K562 (cell line): ENCODE data around the gene NPM1. TPM values are rescaled to one million over a fixed set of nuclear protein-coding genes. Genes with fewer than 3 reads are reported as not detected.

Experiments used
- ATAC-seq: fragments of 200-7000 bp; cut with Tn5 transposase; 3 replicates; pipeline ENCODE4 v1.9.1; 2020; ENCODE audit warnings: moderate library complexity
- BruUV-seq: library from RNA; stranded (reverse); fragments of 400-500 nt; replicated peaks from 2 replicates; lab custom pipeline; 2021; lab: Mats Ljungman, UMichigan
- CTCF ChIA-PET: fragments of 300-600 bp; formaldehyde crosslinking; extraction: SDS; loops from one replicate; lab custom pipeline; 2021; ENCODE audit warnings: low intra/inter-chr PET ratio; lab: Yijun Ruan, JAX
- POLR2A ChIA-PET: fragments of 300-600, 350-650 bp; sonication (Branson Sonifier 250); formaldehyde crosslinking; extraction: SDS; loops from one replicate; lab custom pipeline; 2021; ENCODE audit warnings: antibody characterized with exemption, inconsistent platforms; lab: Yijun Ruan, JAX
- DNase-seq, 4 experiments: peaks; one replicate each; pipeline versions ENCODE4 v3.0.0 to v3.0.0-alpha.2; 2011 to 2018; ENCODE audit warnings: low spot score in 3 of 4, mixed read lengths in 3 of 4; ENCODE audit errors: extremely low read depth in 1 of 4
- FAIRE-seq: peaks from 2 replicates; lab custom pipeline; 2011; peaks lifted over from hg19 to GRCh38; lab: Jason Lieb, UNC
- H2AFZ ChIP-seq: 2 replicates; pipeline ENCODE4 v1.6.0; 2011; ENCODE audit warnings: low read depth, low read length, control low read depth, inconsistent platforms
- H3K27ac ChIP-seq: fragments of 200-600 bp; 3 replicates; pipeline ENCODE4 v1.8.0; 2011; ENCODE audit warnings: low read depth, mild to moderate bottlenecking, control low read depth, inconsistent platforms, low read length, moderate library complexity, mixed read lengths; ENCODE audit errors: extremely low read depth
- H3K27me3 ChIP-seq, 2 experiments: fragments of 300-600 bp in 1 of 2; 2 replicates in 1 of 2; 3 replicates in 1 of 2; pipeline versions ENCODE4 v1.6.0 to v1.8.0; 2011; ENCODE audit warnings: inconsistent platforms in 2 of 2, low read length in 2 of 2, mild to moderate bottlenecking in 1 of 2, mixed read lengths in 1 of 2, moderate library complexity in 1 of 2; ENCODE audit not compliant: control insufficient read depth in 2 of 2, insufficient read depth in 2 of 2
- H3K36me3 ChIP-seq: fragments of 300-600 bp; 3 replicates; pipeline ENCODE4 v1.8.0; 2011; ENCODE audit warnings: mild to moderate bottlenecking, low read length, inconsistent platforms; ENCODE audit not compliant: control insufficient read depth, insufficient read depth
- H3K4me1 ChIP-seq, 2 experiments: fragments of 200-600 bp in 1 of 2; replicated peaks in 1 of 2; 2 replicates in 1 of 2; 3 replicates in 1 of 2; pipeline versions ENCODE4 v1.5.1 to v1.8.0; 2011; ENCODE audit warnings: inconsistent platforms in 2 of 2, low read length in 2 of 2, mild to moderate bottlenecking in 1 of 2, mixed read lengths in 1 of 2, moderate library complexity in 1 of 2; ENCODE audit not compliant: control insufficient read depth in 2 of 2, insufficient read depth in 2 of 2
- H3K4me2 ChIP-seq: 2 replicates; pipeline ENCODE4 v1.6.1; 2011; ENCODE audit warnings: low read length, control low read depth, inconsistent platforms, mixed read lengths; ENCODE audit not compliant: insufficient read depth
- H3K4me3 ChIP-seq: fragments of 200-600 bp; sonication (generic), shearing (Covaris generic); 2 replicates; pipeline ENCODE4 v1.5.1; 2016; ENCODE audit warnings: control low read depth, inconsistent platforms
- H3K79me2 ChIP-seq: fragments of 200-600 bp; 3 replicates; pipeline ENCODE4 v1.8.0; 2011; ENCODE audit warnings: low read length, inconsistent platforms; ENCODE audit not compliant: control insufficient read depth, insufficient read depth
- H3K9ac ChIP-seq, 2 experiments: 2 replicates each; pipeline versions ENCODE4 v1.6.0 to v1.6.1; 2011; ENCODE audit warnings: low read depth in 2 of 2, low read length in 2 of 2, control low read depth in 1 of 2, inconsistent platforms in 1 of 2, mild to moderate bottlenecking in 1 of 2, mixed read lengths in 1 of 2; ENCODE audit not compliant: insufficient read depth in 1 of 2
- H3K9me1 ChIP-seq: one replicate; pipeline ENCODE4 v1.6.0; 2011; ENCODE audit warnings: inconsistent platforms, mild to moderate bottlenecking, low read length, moderate library complexity; ENCODE audit not compliant: control insufficient read depth, insufficient read depth
- H3K9me3 ChIP-seq: replicated peaks from 2 replicates; pipeline ENCODE4 v1.5.1; 2011; ENCODE audit warnings: low read depth, low read length, inconsistent platforms; ENCODE audit not compliant: control insufficient read depth, insufficient read depth
- H4K20me1 ChIP-seq: replicated peaks from 2 replicates; pipeline ENCODE4 v1.6.1; 2011; ENCODE audit warnings: low read length, inconsistent platforms, mixed read lengths; ENCODE audit not compliant: control insufficient read depth, insufficient read depth
- CEBPZ ChIP-seq: fragments of 150-350 bp; IDR thresholded peaks from 2 replicates; pipeline ENCODE4 v1.6.1; 2014; ENCODE audit warnings: low read depth, mild to moderate bottlenecking, low read length, borderline replicate concordance
- CREB1 ChIP-seq, 2 experiments: sonication (generic) in 1 of 2; formaldehyde crosslinking in 1 of 2; IDR thresholded peaks; 2 replicates each; pipeline versions ENCODE4 v1.6.1 to v1.8.0; 2012 to 2022; ENCODE audit warnings: inconsistent platforms in 1 of 2, mild to moderate bottlenecking in 1 of 2, missing genetic modification reagents in 1 of 2, moderate library complexity in 1 of 2
- CXXC5 ChIP-seq: fragments of 250-450 bp; sonication (Bioruptor Pico); IDR thresholded peaks from 2 replicates; pipeline ENCODE4 v1.8.0; 2022; ENCODE audit warnings: inconsistent platforms, mild to moderate bottlenecking, moderate library complexity
- HDAC1 ChIP-seq, 2 experiments: fragments of 450-650 bp; IDR thresholded peaks; 2 replicates each; pipeline ENCODE4 v1.6.1; 2016 to 2017; ENCODE audit warnings: inconsistent platforms in 1 of 2, mild to moderate bottlenecking in 1 of 2, moderate library complexity in 1 of 2
- JUN ChIP-seq, 2 experiments: sonication (generic) in 1 of 2; formaldehyde crosslinking in 1 of 2; IDR thresholded peaks; 2 replicates each; pipeline versions ENCODE4 v1.6.1 to v1.8.0; 2012 to 2022; ENCODE audit warnings: borderline replicate concordance in 2 of 2, mild to moderate bottlenecking in 2 of 2, improper control_type of control experiment in 1 of 2, low read depth in 1 of 2, low read length in 1 of 2, missing genetic modification reagents in 1 of 2
- NR3C1 ChIP-seq: sonication (generic); formaldehyde crosslinking; IDR thresholded peaks from 2 replicates; pipeline ENCODE4 v1.8.1; 2022; ENCODE audit warnings: missing genetic modification reagents
- PURB ChIP-seq: sonication (generic); formaldehyde crosslinking; IDR thresholded peaks from 2 replicates; pipeline ENCODE4 v1.9.0; 2021; ENCODE audit warnings: low read depth, mild to moderate bottlenecking, missing genetic modification reagents
- RB1 ChIP-seq: fragments of 450-650 bp; IDR thresholded peaks from 2 replicates; pipeline ENCODE4 v1.6.1; 2017; ENCODE audit warnings: low read depth, mild to moderate bottlenecking
- RBM25 ChIP-seq: fragments of 200-400 bp; formaldehyde crosslinking; IDR thresholded peaks from 2 replicates; pipeline ENCODE4 v1.6.1; 2018; ENCODE audit warnings: low read length, low read depth, moderate library complexity; ENCODE audit not compliant: severe bottlenecking
- TGIF2 ChIP-seq: sonication (generic); formaldehyde crosslinking; IDR thresholded peaks from 2 replicates; pipeline ENCODE4 v1.8.1; 2022; ENCODE audit warnings: mild to moderate bottlenecking, missing genetic modification reagents, moderate library complexity
- ZBTB43 ChIP-seq: sonication (generic); formaldehyde crosslinking; IDR thresholded peaks from 2 replicates; pipeline ENCODE4 v1.8.0; 2023; ENCODE audit warnings: mild to moderate bottlenecking, missing genetic modification reagents
- WGBS: fragments of 100-300 bp; shearing (Covaris generic); methylation state at CpG from one replicate; pipeline ENCODE4 v1.1.6; 2016; ENCODE audit warnings: low coverage, mixed read lengths; ENCODE audit not compliant: insufficient coverage; ENCODE audit errors: missing lambda C conversion rate; 5-methylcytosine and 5-hydroxymethylcytosine counted together
- in situ Hi-C: fragments of 300-500 bp; cut with MboI; formaldehyde crosslinking; loops from 4 replicates; pipeline ENCODE4 v1.15.0; 2018; ENCODE audit warnings: inconsistent platforms, mixed read lengths
- intact Hi-C: fragments of 100-400 bp; cut with micrococcal nuclease; formaldehyde crosslinking; loops from 2 replicates; pipeline ENCODE4 v1.14.2; 2022
- polyA plus RNA-seq, 8 experiments: library from polyadenylated mRNA; depleted of rRNA in 4 of 8; stranded (reverse) in 5 of 8; unstranded in 3 of 8; fragments of >200 nt; fragmentation: Nextera tagmentation in 2 of 8; fragmentation: Illumina TruSeq in 1 of 8; extraction: Ambion mirVana in 2 of 8; extraction: Trizol in 1 of 8; gene quantifications; 2 replicates each; pipeline versions ENCODE4 v1.2.1 to v1.2.3, GENCODE V29; 2011 to 2014; ENCODE audit warnings: inconsistent platforms in 1 of 8, missing spikeins in 1 of 8
- total RNA-seq, 7 experiments: library from RNA; depleted of rRNA in 6 of 7; stranded (reverse); fragments of >200 nt in 6 of 7; fragmentation: Illumina TruSeq in 2 of 7; extraction: Trizol in 2 of 7; gene quantifications; 2 replicates each; pipeline versions ENCODE4 v1.2.1 to v1.2.3, GENCODE V29; 2011 to 2021; ENCODE audit warnings: low replicate concordance in 1 of 7
- TF ChIP-seq, protein P1 (sequence below), 3 experiments: IDR thresholded peaks in 2 of 3; conservative IDR thresholded peaks in 1 of 3; 2 replicates each; pipeline ENCODE4 v1.5.1; 2011 to 2012; ENCODE audit warnings: low read length in 3 of 3, mild to moderate bottlenecking in 3 of 3, control low read depth in 2 of 3, improper control_type of control experiment in 1 of 3, inconsistent platforms in 1 of 3, low read depth in 1 of 3, mixed read lengths in 1 of 3, moderate library complexity in 1 of 3; ENCODE audit not compliant: insufficient read depth in 2 of 3

Gene NPM1
- total and polyA plus RNA-seq, 9 of the 15 experiments (the other 6 are each of a cell fraction or from before 2014, with no cell fraction given): 2,438 to 6,909 (median 5,639) TPM

DNA sequence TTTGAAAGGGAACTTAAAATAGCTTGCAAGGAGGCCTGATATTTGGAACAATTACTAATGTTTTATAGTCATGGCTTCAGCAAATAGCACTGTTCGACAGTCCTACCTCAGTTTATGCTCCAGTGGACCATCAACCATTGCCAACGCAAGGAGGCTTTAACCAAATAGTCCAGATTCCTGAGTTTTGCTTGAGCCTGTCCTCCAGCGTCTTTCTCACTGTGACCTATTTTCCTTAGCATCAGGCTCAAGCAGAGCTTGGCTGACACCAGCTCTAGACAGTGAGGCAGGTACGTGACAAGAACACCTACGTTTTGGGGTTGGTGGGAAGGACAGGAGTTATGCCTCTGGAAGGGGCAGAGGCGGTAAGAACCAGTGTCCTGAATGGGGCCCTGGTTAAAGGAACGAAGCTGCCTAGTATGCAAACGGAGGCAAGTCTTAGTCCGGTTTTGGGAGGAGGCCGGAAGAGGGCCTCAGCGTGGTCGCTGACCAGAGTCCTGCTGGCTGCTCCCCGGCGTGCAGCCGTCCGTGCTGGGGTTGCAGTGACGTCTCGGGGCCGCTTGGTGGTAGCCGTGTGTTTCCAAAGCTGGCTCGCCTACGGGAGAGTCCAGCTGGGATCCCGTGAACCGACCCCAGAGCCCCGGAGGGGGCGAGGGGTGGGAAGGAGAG is 30.8 kb downstream of the NPM1 start:
- ATAC-seq (peak; percentile 94), FAIRE-seq (peak; percentile 94)
- BruUV-seq: no TSS peak
- 0 out of 4 replicates have a peak, but pooled peaks of 1 of the 2 experiments have one; percentile 55 for TF ChIP-seq HDAC1 (IDR thresholded peaks at IDR 0.05)
- TF ChIP-seq JUN (IDR thresholded peaks at IDR 0.05; ENCODE audit: borderline replicate concordance, low read depth, low read length): peak; percentile 10; the same call in 1 of the 2 replicates
- no peak for TF ChIP-seq JUN (CRISPR knock-in tag; IDR thresholded peaks at IDR 0.05; ENCODE audit: borderline replicate concordance)
- TF ChIP-seq RBM25: no peak
- TF ChIP-seq CREB1 (IDR thresholded peaks at IDR 0.05): 0 out of 2 replicates have a peak, but pooled peaks have one; percentile 34
- peak; percentile 80 for TF ChIP-seq CREB1 (CRISPR knock-in tag; IDR thresholded peaks at IDR 0.05)
- no peak for TF ChIP-seq TGIF2 (CRISPR knock-in tag)
- TF ChIP-seq, protein P1, sequence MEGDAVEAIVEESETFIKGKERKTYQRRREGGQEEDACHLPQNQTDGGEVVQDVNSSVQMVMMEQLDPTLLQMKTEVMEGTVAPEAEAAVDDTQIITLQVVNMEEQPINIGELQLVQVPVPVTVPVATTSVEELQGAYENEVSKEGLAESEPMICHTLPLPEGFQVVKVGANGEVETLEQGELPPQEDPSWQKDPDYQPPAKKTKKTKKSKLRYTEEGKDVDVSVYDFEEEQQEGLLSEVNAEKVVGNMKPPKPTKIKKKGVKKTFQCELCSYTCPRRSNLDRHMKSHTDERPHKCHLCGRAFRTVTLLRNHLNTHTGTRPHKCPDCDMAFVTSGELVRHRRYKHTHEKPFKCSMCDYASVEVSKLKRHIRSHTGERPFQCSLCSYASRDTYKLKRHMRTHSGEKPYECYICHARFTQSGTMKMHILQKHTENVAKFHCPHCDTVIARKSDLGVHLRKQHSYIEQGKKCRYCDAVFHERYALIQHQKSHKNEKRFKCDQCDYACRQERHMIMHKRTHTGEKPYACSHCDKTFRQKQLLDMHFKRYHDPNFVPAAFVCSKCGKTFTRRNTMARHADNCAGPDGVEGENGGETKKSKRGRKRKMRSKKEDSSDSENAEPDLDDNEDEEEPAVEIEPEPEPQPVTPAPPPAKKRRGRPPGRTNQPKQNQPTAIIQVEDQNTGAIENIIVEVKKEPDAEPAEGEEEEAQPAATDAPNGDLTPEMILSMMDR (IDR thresholded peaks at IDR 0.05 in 2 of 3, conservative IDR thresholded peaks at IDR 0.05 in 1 of 3; ENCODE audit: insufficient read depth in 2 of 3, low read depth in 1 of 3, low read length in 3 of 3): peak; percentile 93 to 96 (median 95)
- no peak for TF ChIP-seq CEBPZ
- no peak for TF ChIP-seq PURB
- peak; percentile 65 for TF ChIP-seq RB1
- no peak for TF ChIP-seq NR3C1 (CRISPR knock-in tag)
- TF ChIP-seq ZBTB43 (CRISPR knock-in tag): no peak
- TF ChIP-seq CXXC5 (CRISPR knock-in tag): peak; percentile 46

More for the DNA sequence above, 30.8 kb downstream of the NPM1 start:
- peak; percentile 84 to 90 (median 86) for DNase-seq
- H4K20me1 ChIP-seq: 0 out of 2 replicates have a peak, but pooled peaks cover 5% of the 10 kb centered on the region
- no peaks in the 10 kb centered on the region for H3K27me3 ChIP-seq
- CTCF ChIA-PET: interaction anchor here (0.7 to 1.8 kb wide), 3 partner anchors 188 to 622 kb away, joined by 3 to 15 read pairs (median 9); no protein-coding TSS in a partner anchor
- WGBS: 14% methylated on average over 22 of the region's 26 CpGs
- peaks cover 2% of the 10 kb centered on the region; the same call in 2 of the 3 replicates for H3K36me3 ChIP-seq
- no peak overlapping the region for H3K27ac ChIP-seq
- H3K9me3 ChIP-seq: no peaks in the 10 kb centered on the region
- no peak overlapping the region for H3K9ac ChIP-seq
- peaks cover 9 to 19% of the 10 kb centered on the region in 2 experiments; a peak in 3 of 5 replicates for H3K4me1 ChIP-seq
- in situ Hi-C loops: loop anchor here (5.0 to 10.0 kb wide), 2 partner anchors 489 to 616 kb away; no protein-coding TSS in a partner anchor
- no peaks in the 10 kb centered on the region for H3K9me1 ChIP-seq
- peak overlapping the region; percentile 44; the same call in 1 of the 2 replicates for H3K4me2 ChIP-seq
- intact Hi-C loops: loop anchor here (2.0 to 5.0 kb wide), 5 partner anchors 64 to 634 kb away; no protein-coding TSS in a partner anchor
- no peak overlapping the region for H3K4me3 ChIP-seq
- POLR2A ChIA-PET: interaction anchor here (0.6 to 1.2 kb wide), 7 partner anchors 9 to 197 kb away, joined by 3 to 6 read pairs (median 3); partner anchors contain the start of gene NPM1
- H3K79me2 ChIP-seq: no peaks in the 10 kb centered on the region
- H2AFZ ChIP-seq: 0 out of 2 replicates have a peak overlapping the region, but pooled peaks have one; percentile 7
